ENCODE results near the gene PLCB3.

- TF ChIP-seq CTCF (IDR thresholded peaks at IDR 0.05; ENCODE audit: extremely low read depth in 1 of 2, insufficient read depth in 1 of 2, low read depth in 1 of 2, low read length in 2 of 2) (no peak), MYC (IDR thresholded peaks at IDR 0.05; ENCODE audit: low read depth, low read length) (no peak), POLR2AphosphoS5 (IDR thresholded peaks at IDR 0.05; ENCODE audit: insufficient read depth, low read depth, low read length) (no peak), POLR2A (IDR thresholded peaks at IDR 0.05; ENCODE audit: low read depth, low read length) (no peak)
Observed at GRCh38 chr11:64210301-64211020, 40.9 kb upstream of the PLCB3 start.

All from endothelial cell of umbilical vein (primary cell).